GM19452 (cell line): ENCODE data around the gene SSBP3.
"Not testable (repeated sequence)": the region's sequence is repeated elsewhere in the genome, so short reads cannot be mapped to it uniquely, and the experiment has no call there.

Experiments
- ATAC-seq: cut with Tn5 transposase; IDR thresholded peaks from one replicate; pipeline ENCODE4 v1.9.1; 2021; ENCODE audit not compliant: unreplicated experiment

Gene SSBP3

GRCh38 chr1:54227891-54228310 lies 178.3 kb downstream of the SSBP3 start:
- no peak for ATAC-seq

- ATAC-seq = no peak
Measured at GRCh38 chr1:54227091-54227602, 179.0 kb downstream of the SSBP3 start.

- no peak for ATAC-seq
Measured at GRCh38 chr1:54225986-54226559, 180.1 kb downstream of the SSBP3 start.

GRCh38 chr1:54225378-54225777 lies 180.8 kb downstream of the SSBP3 start:
- no peak for ATAC-seq

- ATAC-seq = no peak
Measured at GRCh38 chr1:54224233-54224632, 182.0 kb downstream of the SSBP3 start.

GRCh38 chr1:54223441-54224202 lies 182.6 kb downstream of the SSBP3 start:
- ATAC-seq = no peak

GRCh38 chr1:54222711-54223110 lies 183.5 kb downstream of the SSBP3 start:
- ATAC-seq = no peak

GRCh38 chr1:54221867-54222484 lies 184.2 kb downstream of the SSBP3 start:
- ATAC-seq = no peak

GRCh38 chr1:54221113-54221834 lies 184.9 kb downstream of the SSBP3 start:
- ATAC-seq = no peak

GRCh38 chr1:54220004-54220811 lies 186.0 kb downstream of the SSBP3 start:
- ATAC-seq = no peak

- no peak for ATAC-seq
Measured at GRCh38 chr1:54219688-54220003, 186.5 kb downstream of the SSBP3 start.

- no peak for ATAC-seq
Measured at GRCh38 chr1:54218883-54219687, 187.1 kb downstream of the SSBP3 start.

GRCh38 chr1:54215523-54215922 lies 190.7 kb downstream of the SSBP3 start:
- no peak for ATAC-seq

- no peak for ATAC-seq
Measured at GRCh38 chr1:54212872-54213271, 193.3 kb downstream of the SSBP3 start.

- ATAC-seq = not testable (repeated sequence)
Measured at GRCh38 chr1:54207896-54208295, 198.3 kb downstream of the SSBP3 start.

GRCh38 chr1:54207287-54207686 lies 198.9 kb downstream of the SSBP3 start:
- no peak for ATAC-seq

GRCh38 chr1:54204199-54204598 lies 202.0 kb downstream of the SSBP3 start:
- no peak for ATAC-seq

GRCh38 chr1:54200519-54200997 lies 205.6 kb downstream of the SSBP3 start:
- peak; percentile 6 for ATAC-seq

- peak; percentile 95 for ATAC-seq
Measured at GRCh38 chr1:54199765-54200518, 206.3 kb downstream of the SSBP3 start, which contains the start of the genes CYB5RL and MRPL37. Gene CYB5RL, minus strand, starts transcription at chr1:54200030. Its CDS starts 4,414 bp downstream, at chr1:54195616. Gene MRPL37, plus strand, starts transcription at chr1:54200167. Its CDS starts 77 bp downstream, at chr1:54200244.
